HS-27A (cell line): ENCODE results near the gene DMBX1.

Experiments
- DNase-seq: peaks from one replicate; pipeline ENCODE4 v3.0.0-alpha.2; 2012; ENCODE audit warnings: low read depth, missing footprints

The DMBX1 gene

GRCh38 chr1:46483589-46483988 is 6.0 kb upstream of the DMBX1 start:
- DNase-seq, result no peak

GRCh38 chr1:46484783-46485490 is 4.7 kb upstream of the DMBX1 start:
- no peak for DNase-seq

GRCh38 chr1:46485564-46486431 is 3.8 kb upstream of the DMBX1 start:
- DNase-seq, result no peak

DNA sequence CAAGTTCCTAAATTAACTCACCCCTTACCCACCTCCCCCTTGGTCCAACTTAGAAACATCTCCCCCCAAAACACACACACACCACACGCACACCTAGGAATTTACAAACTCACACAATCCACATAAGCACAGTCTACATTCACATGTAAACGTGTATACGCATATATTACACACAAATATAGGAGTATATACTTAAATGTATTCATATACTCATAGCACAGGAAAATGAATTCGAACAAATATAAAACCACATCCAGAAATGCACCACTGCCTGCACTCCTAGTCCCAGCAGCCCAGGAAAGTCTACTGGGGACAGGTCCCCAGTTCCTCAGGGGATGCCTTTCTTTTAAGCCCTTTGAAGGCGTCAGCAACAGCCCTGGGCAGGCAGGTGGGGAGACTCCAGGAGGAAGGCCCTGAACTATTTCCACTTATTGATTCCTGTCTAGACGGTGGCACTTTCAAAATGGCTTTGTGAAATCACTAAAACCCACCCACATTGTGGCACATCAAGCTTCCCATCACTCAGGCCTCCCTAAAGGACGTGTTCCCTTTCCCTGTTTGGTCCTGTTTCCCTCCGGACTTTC is 3.1 kb upstream of the DMBX1 start:
- DNase-seq, result no peak

DNA sequence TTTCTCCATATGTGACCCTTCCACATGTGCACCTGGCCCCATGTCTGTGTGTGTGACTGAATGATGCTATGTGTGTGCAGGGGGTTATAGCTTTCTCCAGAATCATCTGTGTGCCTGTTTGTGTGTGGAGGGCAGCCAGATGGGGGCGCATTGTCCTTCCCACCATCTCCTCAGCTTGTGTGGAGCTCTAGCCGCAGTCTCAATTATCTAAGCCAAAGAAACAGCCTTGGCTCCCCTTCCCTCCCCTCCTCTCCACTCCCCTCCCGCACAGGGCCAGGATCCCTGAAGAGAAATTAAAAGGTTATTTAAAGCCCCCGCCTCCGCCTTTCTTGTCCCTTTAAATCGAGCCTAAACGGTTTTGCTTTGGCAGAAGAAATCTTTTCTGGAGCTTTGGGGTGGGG is 1.8 kb upstream of the DMBX1 start:
- DNase-seq, result no peak

DNA sequence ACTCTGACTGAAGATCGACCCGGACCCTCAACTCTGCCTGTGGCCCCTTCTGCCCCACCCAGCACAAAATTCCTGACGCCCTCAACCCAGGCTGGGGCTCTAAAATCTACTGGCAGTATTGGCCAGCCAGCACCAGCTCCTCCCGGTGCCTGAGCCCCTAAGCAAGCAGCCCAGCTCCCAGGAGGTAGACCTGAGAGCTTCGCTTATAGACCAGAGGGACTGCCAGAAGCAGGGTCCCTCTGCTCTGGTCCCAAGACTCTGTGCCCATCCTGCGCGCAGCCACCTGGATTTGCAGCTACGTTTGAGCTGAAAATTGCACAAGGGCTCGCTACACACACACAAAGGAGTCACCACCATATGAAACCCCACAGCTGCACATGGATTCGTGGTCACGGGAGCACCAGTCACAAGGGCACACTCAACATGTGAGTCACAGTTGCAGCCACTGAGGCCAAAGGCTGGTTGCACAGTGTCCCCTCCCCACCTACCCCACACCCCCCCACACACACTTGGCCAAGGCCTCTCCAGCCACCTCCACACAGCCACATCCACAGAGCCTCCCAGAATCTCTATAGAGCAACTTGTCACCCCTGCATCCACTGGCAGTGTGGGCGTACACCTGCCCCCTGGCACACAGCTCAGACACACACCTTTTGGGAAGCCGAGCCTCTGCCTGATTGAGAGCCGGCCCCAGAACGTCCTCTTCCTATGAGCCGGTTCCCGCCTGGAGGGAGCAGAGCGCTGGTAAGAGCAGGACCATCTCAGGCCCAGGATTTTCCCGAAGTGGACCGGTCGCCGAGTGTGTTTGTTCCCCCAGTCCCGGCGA is 1.1 kb upstream of the DMBX1 start:
- DNase-seq, result no peak

- no peak for DNase-seq
Observed at GRCh38 chr1:46489169-46489637, 433 bp upstream of the DMBX1 start.

DNA sequence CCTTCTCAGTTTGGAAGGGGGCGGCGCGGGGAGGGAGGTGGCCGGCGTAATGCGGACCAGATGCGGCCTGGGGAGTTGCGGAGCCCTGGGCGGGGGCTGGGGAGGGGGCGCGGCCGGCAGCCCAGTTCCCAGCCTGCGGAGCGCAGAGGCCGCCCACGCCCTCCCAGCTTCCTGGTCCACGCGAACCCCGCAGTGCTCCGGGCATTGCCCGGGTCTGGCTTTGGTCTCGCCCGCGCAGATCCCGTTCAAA is 695 bp downstream of the DMBX1 start:
- DNase-seq, result no peak

GRCh38 chr1:46490656-46491442 is 1.2 kb downstream of the DMBX1 start:
- no peak for DNase-seq

GRCh38 chr1:46491443-46492268 is 2.0 kb downstream of the DMBX1 start:
- no peak for DNase-seq

GRCh38 chr1:46492269-46492853 is 2.7 kb downstream of the DMBX1 start:
- no peak for DNase-seq

DNA sequence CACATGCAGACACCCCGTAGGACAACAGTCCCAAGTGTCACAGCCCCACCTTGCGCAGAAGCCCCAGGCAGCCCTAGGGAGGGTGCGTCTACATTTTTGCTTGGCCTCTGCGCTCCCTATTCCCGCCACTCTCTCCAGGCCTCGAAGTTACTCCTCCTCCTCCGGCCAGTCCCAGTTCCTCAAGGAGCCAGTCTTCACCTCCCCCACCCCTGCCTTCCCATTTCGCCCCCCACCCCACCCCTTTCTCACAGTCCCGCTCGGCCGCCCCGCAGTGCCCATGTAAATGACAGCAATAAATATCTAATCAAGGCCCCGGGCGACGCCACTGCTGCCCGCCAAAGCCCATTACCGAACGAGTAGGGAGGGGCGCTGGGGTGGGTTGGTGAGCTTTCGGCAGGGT is 3.2 kb downstream of the DMBX1 start:
- DNase-seq, result no peak

DNA sequence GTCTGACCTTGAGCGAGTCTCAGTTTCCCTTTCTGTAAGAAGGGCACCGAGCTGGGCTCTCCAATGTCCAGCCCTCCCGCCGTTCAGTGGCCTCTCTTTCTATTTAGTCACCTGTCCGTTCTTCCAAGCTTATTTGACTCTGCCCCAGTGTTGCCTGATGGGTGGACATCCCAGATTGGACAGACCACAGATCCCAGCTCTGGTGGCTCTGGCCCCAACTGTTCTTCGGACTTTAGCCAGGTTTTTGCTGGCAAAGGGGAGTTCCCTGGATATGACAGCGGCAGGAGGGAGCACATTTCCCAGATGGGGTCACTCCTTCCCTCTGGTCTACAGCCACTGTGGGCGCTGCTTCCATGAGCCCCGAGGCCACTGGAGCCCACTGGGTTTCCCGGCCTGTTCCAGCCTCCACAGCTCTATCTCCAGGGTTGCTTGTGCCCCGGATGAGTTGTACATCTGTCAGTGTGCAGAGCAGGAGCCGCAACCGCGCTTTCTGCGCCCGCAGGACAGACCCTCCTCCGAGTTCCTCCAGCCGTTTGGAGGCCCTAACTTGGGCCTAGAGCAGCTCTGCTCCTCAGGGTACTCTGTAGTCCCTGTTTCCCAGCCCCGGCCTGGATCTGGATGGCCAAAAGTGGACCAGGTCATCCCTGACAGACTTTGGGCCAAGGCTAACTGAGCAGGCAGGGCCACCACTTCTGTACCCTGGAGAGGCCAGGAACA is 3.8 kb downstream of the DMBX1 start:
- DNase-seq, result no peak

- no peak for DNase-seq
Observed at GRCh38 chr1:46494910-46495309, 5.3 kb downstream of the DMBX1 start.

- DNase-seq, result no peak
Observed at GRCh38 chr1:46495778-46496177, 6.1 kb downstream of the DMBX1 start.

- no peak for DNase-seq
Observed at GRCh38 chr1:46496505-46496904, 6.9 kb downstream of the DMBX1 start.

GRCh38 chr1:46497020-46497419 is 7.4 kb downstream of the DMBX1 start:
- no peak for DNase-seq

- DNase-seq, result no peak
Observed at GRCh38 chr1:46497665-46498064, 8.0 kb downstream of the DMBX1 start.

DNA sequence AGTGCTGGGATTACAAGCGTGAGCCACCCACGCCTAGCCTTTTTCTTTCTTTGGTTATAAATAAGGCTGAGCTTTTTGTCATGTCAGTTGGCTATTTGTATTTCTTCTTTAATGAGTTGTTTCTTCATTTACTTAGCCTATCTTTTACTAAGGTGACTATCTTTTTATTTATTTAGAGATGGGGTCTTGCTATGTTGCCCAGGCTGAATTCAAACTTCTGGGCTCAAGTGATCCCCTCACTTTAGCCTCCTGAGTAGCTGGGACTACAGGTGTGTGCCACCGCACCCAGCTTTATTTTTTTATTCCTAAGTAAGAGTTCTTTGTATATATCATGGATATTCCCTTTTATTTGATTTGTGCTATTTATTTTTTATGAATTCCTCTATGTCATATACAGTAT is 11.9 kb downstream of the DMBX1 start:
- DNase-seq, result no peak

DNA sequence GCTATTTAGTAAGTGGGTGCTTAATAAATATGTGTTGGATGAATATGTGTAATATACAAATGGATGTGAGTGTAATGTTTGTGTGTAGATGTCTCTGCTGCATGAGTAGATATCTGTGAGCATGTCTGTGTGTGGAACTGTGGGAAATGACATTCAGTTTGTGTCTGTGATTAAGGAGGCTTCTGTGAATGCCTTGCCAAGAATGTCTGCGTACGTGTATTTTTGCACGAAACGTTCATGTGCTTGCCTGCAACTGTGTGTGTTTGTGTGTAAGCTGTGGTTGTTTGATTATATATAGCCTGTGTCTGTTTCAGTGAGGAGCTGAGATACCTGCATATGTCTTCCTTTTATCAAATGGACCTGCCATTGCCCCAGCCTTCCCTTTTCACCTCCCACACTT is 13.8 kb downstream of the DMBX1 start:
- no peak for DNase-seq
